Heart left ventricle (tissue), 16 donors: ENCODE data around the gene SRRM4. TPM values are rescaled to one million over a fixed set of nuclear protein-coding genes. Genes with fewer than 3 reads are reported as not detected.

Experiments
- ATAC-seq, 4 donors: fragments of 200-7000 bp; cut with Tn5 transposase; one replicate each; pipeline ENCODE4 v1.9.1; 2020 to 2022; ENCODE audit warnings: moderate library complexity in 4 of 4, mild to moderate bottlenecking in 3 of 4, moderate number of reproducible peaks in 1 of 4
- DNase-seq, 5 donors: peaks; one replicate each; pipeline ENCODE4 v3.0.0-alpha.2; 2020
- H3K27ac ChIP-seq, 12 donors: fragments of 200-600 bp; sonication (generic) in 4 of 12; one replicate each; pipeline versions ENCODE4 v1.5.0 to v1.8.0; 2016 to 2022; ENCODE audit warnings: mild to moderate bottlenecking in 2 of 12
- H3K27me3 ChIP-seq, 9 donors: fragments of 200-600 bp; sonication (generic) in 2 of 9; one replicate each; pipeline versions ENCODE4 v1.5.1 to v1.8.0; 2016 to 2022; ENCODE audit warnings: mild to moderate bottlenecking in 3 of 9
- H3K36me3 ChIP-seq, 9 donors: fragments of 200-600 bp; sonication (generic) in 2 of 9; one replicate each; pipeline versions ENCODE4 v1.5.0 to v1.8.0; 2018 to 2022; ENCODE audit warnings: mild to moderate bottlenecking in 2 of 9
- H3K4me1 ChIP-seq, 12 donors: fragments of 200-600 bp; sonication (generic) in 4 of 12; one replicate each; pipeline versions ENCODE4 v1.5.0 to v1.8.0; 2016 to 2022; ENCODE audit warnings: mild to moderate bottlenecking in 3 of 12
- H3K4me3 ChIP-seq, 12 donors: fragments of 200-600 bp; sonication (generic) in 4 of 12; one replicate each; pipeline versions ENCODE4 v1.5.0 to v1.8.0; 2017 to 2022; ENCODE audit warnings: mild to moderate bottlenecking in 9 of 12, moderate library complexity in 4 of 12
- H3K9me3 ChIP-seq, 12 donors: fragments of 200-600 bp; sonication (generic) in 4 of 12; one replicate each; pipeline versions ENCODE4 v1.5.0 to v1.8.0; 2016 to 2022; ENCODE audit warnings: mild to moderate bottlenecking in 1 of 12
- CTCF ChIP-seq, 12 donors: fragments of 200-600 bp; sonication (generic) in 4 of 12; IDR thresholded peaks; one replicate each; pipeline versions ENCODE4 v1.5.0 to v1.8.0; 2018 to 2022; ENCODE audit warnings: antibody characterized with exemption in 12 of 12, mild to moderate bottlenecking in 5 of 12
- POLR2A ChIP-seq, 2 donors: fragments of 450-650 bp; IDR thresholded peaks; one replicate each; pipeline ENCODE4 v1.6.1; 2017; ENCODE audit warnings: antibody characterized with exemption in 2 of 2, mild to moderate bottlenecking in 2 of 2, moderate library complexity in 2 of 2
- WGBS, 4 donors: extraction: QIAGEN DNeasy Blood & Tissue Kit in 2 of 4; methylation state at CpG; one replicate each; pipeline versions ENCODE4 v1.1.5 to v1.1.7; 2013 to 2018; 5-methylcytosine and 5-hydroxymethylcytosine counted together
- intact Hi-C, 10 donors: fragments of 100-400 bp; cut with DNase I; formaldehyde crosslinking; loops; one replicate each; pipeline versions ENCODE4 v1.11.1 to v1.14.2; 2022
- polyA plus RNA-seq, 2 donors: library from polyadenylated mRNA; stranded (reverse); fragments of 200-250 nt; gene quantifications; one replicate each; pipeline ENCODE4 v1.2.3, GENCODE V29; 2013
- total RNA-seq, 9 donors: library from RNA; depleted of rRNA in 2 of 9; stranded (reverse); fragments of >200 nt in 2 of 9; fragmentation: NEBNext Ultra II Directional in 3 of 9; extraction: Animal tissue kit (Norgen Biotek cat#: 25700) in 3 of 9; gene quantifications; one replicate each; pipeline versions ENCODE4 v1.1.0 to v1.2.4, GENCODE V29; 2016 to 2023
- donor health status: ischemic (EF 13 %, LVEDD 7.1; RV severe dilation, severe dysfunction).
- donor health status: healthy with polysubstance abuse.
- donor health status: DM: no; HTN: yes; CAD: no.
- donor health status: DM: no; HTN: no; CAD: no.
- donor health status: ischemic (EF 25% LVEDD 6.9; RV normal size, moderate dysfunction).
- donor health status: ischemic (EF 25% LVEDD 5.7; RV mildly dilated, moderate dysfunction).
- donor health status: healthy.
- donor health status: DM: yes; HTN: yes; CAD: no.
- donor health status: ischemic (EF 35%, LVEDD 5.7; RV mildly dilated, moderate dysfunction).
- donor health status: nonischemic (EF 11% LVEDD 7.7; RV severe dilation, severe dysfunction).
- donor health status: DM: yes; HTN: yes; CAD: no.
- donor health status: PGD.
- donor health status: ischemic (EF 29% LVEDD 5.4; RV normal size, mild dysfunction).
- donor health status: nonischemic (EF 23%, LVEDD 6.1; RV moderate dilation, normal function).

SRRM4 gene
- total and polyA plus RNA-seq, 11 donors: 0.04 to 0.57 (median 0.27) TPM; not detected in 1

- ATAC-seq (peak; percentile 55 to 89 (median 84)), DNase-seq (peak; percentile 77 to 90 (median 83))
- Histone ChIP-seq H3K27ac (peak overlapping the region; percentile 64 to 90 (median 80)), H3K4me1 (peaks cover 0 to 43% (median 4%) of the 10 kb centered on the region in 12 donors), H3K9me3 (no peaks in the 10 kb centered on the region), H3K36me3 (no peaks in the 10 kb centered on the region), H3K4me3 (peak overlapping the region in 8 of 12 donors; percentile 16 to 48 (median 34)), H3K27me3 (peaks cover 0 to 4% (median 0%) of the 10 kb centered on the region in 9 donors)
- TF ChIP-seq CTCF (IDR thresholded peaks at IDR 0.05): no peak
- no peak for TF ChIP-seq POLR2A (IDR thresholded peaks at IDR 0.05)
- WGBS, 4 donors: 54 to 66% (median 58%) methylated on average over 5 to 6 of the region's 6 CpGs
- intact Hi-C loops: loop anchor here in 2 of 10 donors (1.0 to 2.0 kb wide), 2 partner anchors 17 to 21 kb away; partner anchors contain the start of gene HSPB8 (in 1 of the 2)
Observed at GRCh38 chr12:119157528-119157927, 176.2 kb downstream of the SRRM4 start.

GRCh38 chr12:119157978-119158377, 176.6 kb downstream of the SRRM4 start:
- DNase-seq (peak in 3 of 5 donors; percentile 35 to 38 (median 36)), ATAC-seq (peak; percentile 5 to 58 (median 31))
- Histone ChIP-seq H3K4me3 (peak overlapping the region in 8 of 12 donors; percentile 16 to 48 (median 34)), H3K4me1 (peaks cover 0 to 43% (median 4%) of the 10 kb centered on the region in 12 donors), H3K27ac (peak overlapping the region; percentile 64 to 90 (median 80)), H3K36me3 (no peaks in the 10 kb centered on the region), H3K9me3 (no peaks in the 10 kb centered on the region), H3K27me3 (peaks cover 0 to 4% (median 0%) of the 10 kb centered on the region in 9 donors)
- 48 to 68% (median 58%) methylated on average over 7 of the region's 7 CpGs for WGBS, 4 donors
- intact Hi-C loops: loop anchor here in 2 of 10 donors (1.0 to 2.0 kb wide), 2 partner anchors 17 to 20 kb away; partner anchors contain the start of gene HSPB8 (in 1 of the 2)
- TF ChIP-seq CTCF (IDR thresholded peaks at IDR 0.05): no peak

GRCh38 chr12:119158402-119158801, 177.1 kb downstream of the SRRM4 start:
- H3K27ac ChIP-seq: peak overlapping the region; percentile 64 to 90 (median 80)
- peaks cover 0 to 43% (median 4%) of the 10 kb centered on the region in 12 donors for H3K4me1 ChIP-seq
- WGBS, 4 donors: 42 to 55% (median 45%) methylated on average over 6 to 7 of the region's 7 CpGs
- DNase-seq (peak in 3 of 5 donors; percentile 54 to 70 (median 66)), ATAC-seq (peak; percentile 48 to 84 (median 68))
- peaks cover 0 to under 1% (median 0%) of the 10 kb centered on the region in 9 donors for H3K27me3 ChIP-seq
- intact Hi-C loops: no loop called here
- H3K4me3 ChIP-seq: peak overlapping the region in 8 of 12 donors; percentile 16 to 48 (median 34)
- no peaks in the 10 kb centered on the region for H3K9me3 ChIP-seq
- H3K36me3 ChIP-seq: no peaks in the 10 kb centered on the region
- TF ChIP-seq POLR2A (IDR thresholded peaks at IDR 0.05) (peak in 1 of 2 donors; percentile 29), CTCF (IDR thresholded peaks at IDR 0.05) (no peak)

- Histone ChIP-seq H3K36me3 (no peaks in the 10 kb centered on the region), H3K27me3 (no peaks in the 10 kb centered on the region), H3K9me3 (no peaks in the 10 kb centered on the region), H3K27ac (peak overlapping the region in 4 of 12 donors; percentile 4 to 90 (median 22)), H3K4me1 (peaks cover 0 to 43% (median 4%) of the 10 kb centered on the region in 12 donors), H3K4me3 (no peak overlapping the region)
- ATAC-seq (no peak), DNase-seq (no peak)
- WGBS, 4 donors: 55 to 70% (median 65%) methylated on average over 2 of the region's 2 CpGs
- no peak for TF ChIP-seq POLR2A (IDR thresholded peaks at IDR 0.05)
- no peak for TF ChIP-seq CTCF (IDR thresholded peaks at IDR 0.05)
- intact Hi-C loops: loop anchor here in 1 of 10 donors (2.0 kb wide), 1 partner anchor 15 kb away; no protein-coding TSS in a partner anchor
Observed at GRCh38 chr12:119159844-119160243, 178.5 kb downstream of the SRRM4 start.
